ENCODE data around the gene AKR1B15.
"Not testable (repeated sequence)": the region's sequence is repeated elsewhere in the genome, so short reads cannot be mapped to it uniquely, and the experiment has no call there.

GRCh38 chr7:134569962-134570361 is 21.1 kb downstream of the AKR1B15 start:
- TF ChIP-seq POLR2A (IDR thresholded peaks at IDR 0.05; ENCODE audit: borderline replicate concordance, extremely low read depth, insufficient read depth, insufficient read length); CTCF (IDR thresholded peaks at IDR 0.05 in 2 of 3, conservative IDR thresholded peaks at IDR 0.05 in 1 of 3; ENCODE audit: borderline replicate concordance in 1 of 3, insufficient read depth in 1 of 3, low read depth in 2 of 3, low read length in 2 of 3); SP1 (IDR thresholded peaks at IDR 0.05; ENCODE audit: low read depth); YY1 (IDR thresholded peaks at IDR 0.05; ENCODE audit: extremely low read depth, insufficient replicate concordance, low read depth, low read length): not testable (repeated sequence)
